GM23338 (cell line): Measurements from ENCODE around the gene AXIN1. TPM values are rescaled to one million over a fixed set of nuclear protein-coding genes. Genes with fewer than 3 reads are reported as not detected.

Source experiments
- ATAC-seq: fragments of 200-7000 bp; cut with Tn5 transposase; 3 replicates; pipeline ENCODE4 v1.9.1; 2020
- DNase-seq: peaks from one replicate; pipeline ENCODE4 v3.0.0-alpha.2; 2015; ENCODE audit warnings: low spot score
- H2AFZ ChIP-seq: fragments of 200-600 bp; sonication (generic); 2 replicates; pipeline ENCODE4 v1.8.0; 2016; ENCODE audit warnings: antibody characterized with exemption, mild to moderate bottlenecking, moderate library complexity
- H3F3A ChIP-seq: fragments of 200-600 bp; sonication (generic); replicated peaks from 2 replicates; pipeline ENCODE4 v1.8.0; 2017; ENCODE audit warnings: antibody characterized with exemption, mixed run types, low read depth
- H3K27ac ChIP-seq: fragments of 200-600 bp; sonication (generic); 2 replicates; pipeline ENCODE4 v1.6.1; 2016; ENCODE audit warnings: low read depth
- H3K27me3 ChIP-seq: fragments of 200-600 bp; sonication (generic); 2 replicates; pipeline ENCODE4 v1.8.0; 2016; ENCODE audit warnings: mild to moderate bottlenecking, mixed run types, moderate library complexity; ENCODE audit not compliant: insufficient read depth
- H3K36me3 ChIP-seq: fragments of 200-600 bp; sonication (generic); 2 replicates; pipeline ENCODE4 v1.8.0; 2016; ENCODE audit warnings: mild to moderate bottlenecking; ENCODE audit not compliant: insufficient read depth
- H3K4me1 ChIP-seq: fragments of 200-600 bp; sonication (generic); 2 replicates; pipeline ENCODE4 v1.8.0; 2016; ENCODE audit warnings: mild to moderate bottlenecking, moderate library complexity; ENCODE audit not compliant: insufficient read depth
- H3K4me2 ChIP-seq: fragments of 200-600 bp; sonication (generic); 2 replicates; pipeline ENCODE4 v1.7.1; 2017; ENCODE audit warnings: mixed run types
- H3K4me3 ChIP-seq: fragments of 200-600 bp; sonication (generic); 2 replicates; pipeline ENCODE4 v1.6.1; 2016; ENCODE audit warnings: mixed run types
- H3K79me2 ChIP-seq: fragments of 200-600 bp; sonication (generic); replicated peaks from 2 replicates; pipeline ENCODE4 v1.8.0; 2017; ENCODE audit warnings: mild to moderate bottlenecking; ENCODE audit not compliant: insufficient read depth
- H3K9me2 ChIP-seq: fragments of 200-600 bp; sonication (generic); 2 replicates; pipeline ENCODE4 v1.8.0; 2017; ENCODE audit not compliant: insufficient read depth
- H4K20me1 ChIP-seq: fragments of 200-600 bp; sonication (generic); replicated peaks from 2 replicates; pipeline ENCODE4 v1.8.0; 2017; ENCODE audit warnings: mild to moderate bottlenecking; ENCODE audit not compliant: insufficient read depth
- H3K27ac Mint-ChIP-seq: 2 replicates; pipeline ENCODE4 v1.8.0; 2020; ENCODE audit warnings: inconsistent platforms, mild to moderate bottlenecking, moderate library complexity, mixed read lengths
- H3K27me3 Mint-ChIP-seq: 3 replicates; pipeline ENCODE4 v1.8.0; 2022; ENCODE audit warnings: low read depth, mild to moderate bottlenecking, moderate library complexity, mixed read lengths, inconsistent platforms; ENCODE audit not compliant: insufficient read depth, poor library complexity
- H3K36me3 Mint-ChIP-seq: 3 replicates; pipeline ENCODE4 v1.8.0; 2021; ENCODE audit warnings: low read depth, mild to moderate bottlenecking, inconsistent platforms, moderate library complexity, mixed read lengths
- H3K4me1 Mint-ChIP-seq: 3 replicates; pipeline ENCODE4 v1.8.0; 2020; ENCODE audit warnings: mild to moderate bottlenecking, inconsistent platforms, mixed read lengths
- H3K4me3 Mint-ChIP-seq: 3 replicates; pipeline ENCODE4 v1.8.0; 2021; ENCODE audit warnings: moderate library complexity, mild to moderate bottlenecking, inconsistent platforms, mixed read lengths
- H3K9me3 Mint-ChIP-seq: 3 replicates; pipeline ENCODE4 v1.8.0; 2020; ENCODE audit warnings: moderate library complexity, mild to moderate bottlenecking, inconsistent platforms, mixed read lengths
- CREB1 ChIP-seq: fragments of 250-450 bp; sonication (Bioruptor Pico); IDR thresholded peaks from 2 replicates; pipeline ENCODE4 v1.5.0; 2020; ENCODE audit warnings: low read depth, mild to moderate bottlenecking, moderate library complexity
- CTCF ChIP-seq, 2 experiments: fragments of 200-600 bp in 1 of 2; sonication (generic) in 1 of 2; conservative IDR thresholded peaks; 2 replicates each; pipeline versions ENCODE4 v1.5.1 to v1.6.1; 2016 to 2017; ENCODE audit warnings: antibody characterized with exemption in 2 of 2, low read depth in 2 of 2, mild to moderate bottlenecking in 2 of 2, moderate library complexity in 1 of 2
- EZH2 ChIP-seq: fragments of 200-600 bp; sonication (generic); IDR thresholded peaks from one replicate; pipeline ENCODE4 v1.8.0; 2017; ENCODE audit warnings: antibody characterized with exemption, mild to moderate bottlenecking, low read depth; ENCODE audit not compliant: unreplicated experiment
- EZH2phosphoT487 ChIP-seq: fragments of 200-600 bp; sonication (generic); IDR thresholded peaks from one replicate; pipeline ENCODE4 v1.8.1; 2018; ENCODE audit warnings: antibody characterized with exemption; ENCODE audit not compliant: unreplicated experiment
- JUNB ChIP-seq: IDR thresholded peaks from one replicate; pipeline ENCODE4 v1.6.1; 2016; ENCODE audit warnings: antibody characterized with exemption; ENCODE audit not compliant: unreplicated experiment
- POLR2AphosphoS5 ChIP-seq: IDR thresholded peaks from 2 replicates; pipeline ENCODE4 v1.6.1; 2016; ENCODE audit warnings: antibody characterized with exemption, low read depth
- REST ChIP-seq: IDR thresholded peaks from one replicate; pipeline ENCODE4 v1.6.1; 2018; ENCODE audit warnings: antibody characterized with exemption; ENCODE audit not compliant: unreplicated experiment
- polyA plus RNA-seq: library from polyadenylated mRNA; unstranded; fragments of >200 nt; fragmentation: Nextera tagmentation; extraction: Ambion mirVana; gene quantifications from 2 replicates; pipeline ENCODE4 v1.2.1, GENCODE V29; 2016
- total RNA-seq: library from RNA; depleted of rRNA; stranded (reverse); fragments of >200 nt; shearing (Covaris generic); gene quantifications from 2 replicates; pipeline ENCODE4 v1.2.3, GENCODE V29; 2014

The AXIN1 gene
- total and polyA plus RNA-seq, 2 experiments from 2014 or later = 14.3 to 54.5 TPM

- peaks cover 29% of the 10 kb centered on the region for H3K4me1 Mint-ChIP-seq
- peak overlapping the region; percentile 21; the same call in 1 of the 3 replicates for H3K4me3 Mint-ChIP-seq
- peaks cover 14% of the 10 kb centered on the region for H3F3A ChIP-seq
These were observed 39.4 kb upstream of the AXIN1 start for GRCh38 chr16:391885-392335.

More at GRCh38 chr16:391885-392335, 39.4 kb upstream of the AXIN1 start:
- TF ChIP-seq EZH2 (no peak), JUNB (no peak), POLR2AphosphoS5 (no peak), CTCF (conservative IDR thresholded peaks at IDR 0.05; ENCODE audit: low read depth in 2 of 2) (peak; percentile 97), REST (no peak), EZH2phosphoT487 (no peak), CREB1 (CRISPR knock-in tag) (no peak)
- H3K27ac ChIP-seq = no peak overlapping the region
- H3K27ac Mint-ChIP-seq = no peak overlapping the region
- no peak overlapping the region for H2AFZ ChIP-seq
- no peaks in the 10 kb centered on the region for H3K4me1 ChIP-seq
- no peaks in the 10 kb centered on the region for H3K9me2 ChIP-seq
- H4K20me1 ChIP-seq = no peaks in the 10 kb centered on the region; the same call in 1 of the 2 replicates
- no peak overlapping the region for H3K4me2 ChIP-seq
- H3K4me3 ChIP-seq = no peak overlapping the region
- ATAC-seq (peak; percentile 83), DNase-seq (peak; percentile 86)
- H3K9me3 Mint-ChIP-seq = peaks cover 18% of the 10 kb centered on the region
- no peaks in the 10 kb centered on the region; the same call in 1 of the 2 replicates for H3K36me3 ChIP-seq
- H3K27me3 Mint-ChIP-seq = peaks cover 24% of the 10 kb centered on the region
- H3K27me3 ChIP-seq = no peaks in the 10 kb centered on the region
- H3K79me2 ChIP-seq = no peaks in the 10 kb centered on the region
- H3K36me3 Mint-ChIP-seq = peaks cover 14% of the 10 kb centered on the region; the same call in 2 of the 3 replicates
